ENCODE measurements around the gene COL12A1. TPM values are rescaled to one million over a fixed set of nuclear protein-coding genes. Genes with fewer than 3 reads are reported as not detected.

The COL12A1 gene
- total and polyA plus RNA-seq, 9 of the 15 experiments (the other 6 are each of a cell fraction or from before 2014, with no cell fraction given) = 0.11 TPM; not detected in 8

DNA sequence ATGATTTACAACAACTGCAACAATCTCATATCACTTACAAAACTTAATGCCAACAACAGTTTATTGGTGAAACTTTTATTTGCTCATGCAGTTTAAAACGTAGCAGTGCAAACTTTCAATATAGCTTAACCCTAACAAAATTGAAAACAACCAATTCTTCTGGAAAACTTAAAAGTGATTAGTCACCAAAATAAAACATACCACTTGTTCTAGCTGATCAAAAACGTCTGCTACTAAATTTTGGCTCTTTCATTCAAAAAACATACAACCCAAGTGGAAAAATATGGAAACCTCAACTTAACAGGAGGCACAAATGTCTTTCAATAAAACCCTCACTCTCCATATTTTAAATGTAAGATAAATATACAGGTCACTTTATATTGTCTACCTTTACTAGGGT lies 39.6 kb downstream of the COL12A1 start:
- Histone ChIP-seq H3K27ac (ENCODE audit: extremely low read depth, low read depth, low read length) (no peak overlapping the region), H3K4me2 (ENCODE audit: insufficient read depth, low read length) (no peak overlapping the region), H4K20me1 (replicated peaks; ENCODE audit: control insufficient read depth, insufficient read depth, low read length) (no peaks in the 10 kb centered on the region), H3K9me3 (replicated peaks; ENCODE audit: control insufficient read depth, insufficient read depth, low read depth, low read length) (no peaks in the 10 kb centered on the region), H3K36me3 (ENCODE audit: control insufficient read depth, insufficient read depth, low read length) (no peaks in the 10 kb centered on the region), H3K9me1 (ENCODE audit: control insufficient read depth, insufficient read depth, low read length) (no peaks in the 10 kb centered on the region), H3K4me3 (no peak overlapping the region), H3K79me2 (ENCODE audit: control insufficient read depth, insufficient read depth, low read length) (no peaks in the 10 kb centered on the region), H3K27me3 (ENCODE audit: control insufficient read depth in 2 of 2, insufficient read depth in 2 of 2, low read length in 2 of 2) (no peaks in the 10 kb centered on the region), H3K4me1 (replicated peaks in 1 of 2; ENCODE audit: control insufficient read depth in 2 of 2, insufficient read depth in 2 of 2, low read length in 2 of 2) (no peaks in the 10 kb centered on the region), H3K9ac (ENCODE audit: insufficient read depth in 1 of 2, low read depth in 2 of 2, low read length in 2 of 2) (no peak overlapping the region), H2AFZ (ENCODE audit: low read depth, low read length) (no peak overlapping the region)
- FAIRE-seq (no peak), DNase-seq (ENCODE audit: extremely low read depth in 1 of 4, low spot score in 3 of 4) (no peak), ATAC-seq (no peak)
- WGBS (ENCODE audit: insufficient coverage, low coverage, missing lambda C conversion rate) = 0% methylated on average over 2 of the region's 2 CpGs
- POLR2A ChIA-PET = no interaction called here
- in situ Hi-C loops (cut with MboI) (no loop called here), intact Hi-C loops (cut with micrococcal nuclease) (no loop called here)
- TF ChIP-seq CAMTA2 (CRISPR knock-in tag; conservative IDR thresholded peaks at IDR 0.05) (no peak), SMARCC2 (IDR thresholded peaks at IDR 0.05; ENCODE audit: low read depth) (no peak), BRF1 (IDR thresholded peaks at IDR 0.05; ENCODE audit: borderline replicate concordance, extremely low read depth, insufficient read length) (no peak), XRCC3 (IDR thresholded peaks at IDR 0.05) (no peak)
- TF ChIP-seq, protein P1, sequence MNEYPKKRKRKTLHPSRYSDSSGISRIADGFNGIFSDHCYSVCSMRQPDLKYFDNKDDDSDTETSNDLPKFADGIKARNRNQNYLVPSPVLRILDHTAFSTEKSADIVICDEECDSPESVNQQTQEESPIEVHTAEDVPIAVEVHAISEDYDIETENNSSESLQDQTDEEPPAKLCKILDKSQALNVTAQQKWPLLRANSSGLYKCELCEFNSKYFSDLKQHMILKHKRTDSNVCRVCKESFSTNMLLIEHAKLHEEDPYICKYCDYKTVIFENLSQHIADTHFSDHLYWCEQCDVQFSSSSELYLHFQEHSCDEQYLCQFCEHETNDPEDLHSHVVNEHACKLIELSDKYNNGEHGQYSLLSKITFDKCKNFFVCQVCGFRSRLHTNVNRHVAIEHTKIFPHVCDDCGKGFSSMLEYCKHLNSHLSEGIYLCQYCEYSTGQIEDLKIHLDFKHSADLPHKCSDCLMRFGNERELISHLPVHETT (CRISPR knock-in tag; conservative IDR thresholded peaks at IDR 0.05 in 1 of 2, IDR thresholded peaks at IDR 0.05 in 1 of 2) = no peak
- TF ChIP-seq, protein P2, sequence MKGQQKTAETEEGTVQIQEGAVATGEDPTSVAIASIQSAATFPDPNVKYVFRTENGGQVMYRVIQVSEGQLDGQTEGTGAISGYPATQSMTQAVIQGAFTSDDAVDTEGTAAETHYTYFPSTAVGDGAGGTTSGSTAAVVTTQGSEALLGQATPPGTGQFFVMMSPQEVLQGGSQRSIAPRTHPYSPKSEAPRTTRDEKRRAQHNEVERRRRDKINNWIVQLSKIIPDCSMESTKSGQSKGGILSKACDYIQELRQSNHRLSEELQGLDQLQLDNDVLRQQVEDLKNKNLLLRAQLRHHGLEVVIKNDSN (CRISPR knock-in tag; IDR thresholded peaks at IDR 0.05) = no peak
- CTCF ChIA-PET (ENCODE audit: low intra/inter-chr PET ratio) = no interaction called here
- BruUV-seq (replicated peaks) = no TSS peak

All from K562 (cell line).